Measurements from ENCODE around the gene HDAC4. TPM values are rescaled to one million over a fixed set of nuclear protein-coding genes. Genes with fewer than 3 reads are reported as not detected.

The HDAC4 gene
- total and polyA plus RNA-seq, 2 donors (not counting 1 experiment from before 2014, with no cell fraction given): 13.5 to 46.0 TPM

DNA sequence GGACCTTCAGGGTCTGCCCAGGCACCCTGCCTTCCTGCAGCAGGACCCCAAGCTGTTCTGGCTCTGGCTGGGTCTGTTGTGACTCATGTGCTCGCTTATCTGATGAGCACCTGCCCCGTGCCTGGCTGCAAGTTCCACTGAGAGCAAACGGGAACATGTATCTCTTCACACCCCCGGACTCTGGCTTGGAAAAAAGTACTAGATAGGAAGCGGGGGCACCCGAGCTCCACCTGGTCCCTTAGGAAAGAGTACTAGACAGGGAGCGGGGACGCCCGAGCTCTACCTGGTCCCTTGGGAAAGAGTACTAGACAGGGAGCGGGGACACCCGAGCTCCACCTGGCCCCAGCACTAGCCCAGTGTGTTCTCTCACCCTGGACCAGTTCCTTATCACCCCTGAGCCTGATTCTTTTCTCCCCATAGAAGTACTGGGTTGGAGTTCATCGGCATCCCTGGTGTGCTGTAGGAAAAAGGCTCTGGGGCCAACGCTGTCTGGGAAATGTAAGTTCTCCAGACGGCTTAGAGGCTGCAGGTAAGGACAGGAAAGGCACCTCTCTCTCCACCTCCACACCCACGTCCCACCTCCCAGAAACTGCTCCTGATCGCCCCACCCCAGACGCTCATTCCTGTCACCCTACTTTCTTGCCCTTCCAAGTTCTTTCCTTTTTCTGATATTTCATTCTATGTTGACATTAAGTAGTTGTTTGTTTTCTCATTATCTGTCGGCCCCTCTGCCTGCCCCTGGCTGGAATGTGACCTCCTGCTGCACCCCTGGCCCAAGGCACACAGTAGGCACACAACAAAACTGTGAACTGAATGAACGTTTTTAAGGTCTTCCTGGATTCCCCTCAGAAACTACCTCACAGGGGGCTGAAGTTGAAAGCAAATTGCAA is 40.2 kb downstream of the HDAC4 start:
- ChIA-PET CTCF (no interaction called here), POLR2A (no interaction called here)
- Histone ChIP-seq H4K20me1 (ENCODE audit: control insufficient read depth, insufficient read depth, low read length, poor library complexity, severe bottlenecking) (peaks cover 5% of the 10 kb centered on the region), H3K79me2 (ENCODE audit: control insufficient read depth, insufficient read depth, low read length) (peaks cover 64% of the 10 kb centered on the region), H3K9me3 (ENCODE audit: control extremely low read depth in 1 of 3, control insufficient read depth in 2 of 3, insufficient read depth in 1 of 3, low read length in 2 of 3) (no peaks in the 10 kb centered on the region), H3K27ac (ENCODE audit: low read length in 2 of 2) (no peak overlapping the region), H3K27me3 (replicated peaks in 1 of 4; ENCODE audit: control extremely low read depth in 1 of 4, control insufficient read depth in 3 of 4, insufficient read depth in 4 of 4, low read length in 3 of 4) (no peaks in the 10 kb centered on the region), H3K4me1 (ENCODE audit: control insufficient read depth in 2 of 2, insufficient read depth in 2 of 2, low read length in 2 of 2) (no peaks in the 10 kb centered on the region), H2AFZ (ENCODE audit: insufficient read depth, low read depth, low read length, poor library complexity, severe bottlenecking) (no peak overlapping the region), H3K9ac (ENCODE audit: low read length) (no peak overlapping the region), H3K4me2 (replicated peaks; ENCODE audit: low read depth, low read length, poor library complexity, severe bottlenecking) (no peak overlapping the region), H3K36me3 (replicated peaks in 1 of 2; ENCODE audit: control extremely low read depth in 1 of 2, control insufficient read depth in 1 of 2, extremely low read depth in 1 of 2, insufficient read depth in 2 of 2, low read length in 1 of 2) (no peaks in the 10 kb centered on the region), H3K4me3 (ENCODE audit: control extremely low read depth in 1 of 5, extremely low read depth in 1 of 5, insufficient read depth in 1 of 5, low read depth in 2 of 5, low read length in 4 of 5) (no peak overlapping the region)
- H3K27me3 Mint-ChIP-seq: no peaks in the 10 kb centered on the region
- intact Hi-C loops (cut with micrococcal nuclease): no loop called here
- H3K4me3 Mint-ChIP-seq: no peak overlapping the region
- H3K9me3 Mint-ChIP-seq (ENCODE audit: insufficient read depth): no peaks in the 10 kb centered on the region
- no peak overlapping the region for H3K27ac Mint-ChIP-seq
- 89% methylated on average over 11 of the region's 19 CpGs for WGBS (ENCODE audit: insufficient coverage)
- H3K4me1 Mint-ChIP-seq: no peaks in the 10 kb centered on the region
- no peak for ATAC-seq (ENCODE audit: low read depth)
- no peak for TF ChIP-seq EZH2 (IDR thresholded peaks at IDR 0.05; ENCODE audit: borderline replicate concordance, insufficient read depth, low read depth, low read length, poor library complexity, severe bottlenecking)
- TF ChIP-seq, protein P1, sequence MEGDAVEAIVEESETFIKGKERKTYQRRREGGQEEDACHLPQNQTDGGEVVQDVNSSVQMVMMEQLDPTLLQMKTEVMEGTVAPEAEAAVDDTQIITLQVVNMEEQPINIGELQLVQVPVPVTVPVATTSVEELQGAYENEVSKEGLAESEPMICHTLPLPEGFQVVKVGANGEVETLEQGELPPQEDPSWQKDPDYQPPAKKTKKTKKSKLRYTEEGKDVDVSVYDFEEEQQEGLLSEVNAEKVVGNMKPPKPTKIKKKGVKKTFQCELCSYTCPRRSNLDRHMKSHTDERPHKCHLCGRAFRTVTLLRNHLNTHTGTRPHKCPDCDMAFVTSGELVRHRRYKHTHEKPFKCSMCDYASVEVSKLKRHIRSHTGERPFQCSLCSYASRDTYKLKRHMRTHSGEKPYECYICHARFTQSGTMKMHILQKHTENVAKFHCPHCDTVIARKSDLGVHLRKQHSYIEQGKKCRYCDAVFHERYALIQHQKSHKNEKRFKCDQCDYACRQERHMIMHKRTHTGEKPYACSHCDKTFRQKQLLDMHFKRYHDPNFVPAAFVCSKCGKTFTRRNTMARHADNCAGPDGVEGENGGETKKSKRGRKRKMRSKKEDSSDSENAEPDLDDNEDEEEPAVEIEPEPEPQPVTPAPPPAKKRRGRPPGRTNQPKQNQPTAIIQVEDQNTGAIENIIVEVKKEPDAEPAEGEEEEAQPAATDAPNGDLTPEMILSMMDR (IDR thresholded peaks at IDR 0.05): no peak
- no peak for DNase-seq

GRCh38 chr2:239360008-239360407 is 40.8 kb downstream of the HDAC4 start:
- no peak overlapping the region for H2AFZ ChIP-seq (ENCODE audit: insufficient read depth, low read depth, low read length, poor library complexity, severe bottlenecking)
- intact Hi-C loops (cut with micrococcal nuclease): no loop called here
- H3K4me3 Mint-ChIP-seq: no peak overlapping the region
- peaks cover 3% of the 10 kb centered on the region for H3K9me3 Mint-ChIP-seq (ENCODE audit: insufficient read depth)
- no peaks in the 10 kb centered on the region for H3K4me1 ChIP-seq (ENCODE audit: control insufficient read depth in 2 of 2, insufficient read depth in 2 of 2, low read length in 2 of 2)
- no peak for DNase-seq
- no peaks in the 10 kb centered on the region for H3K36me3 ChIP-seq (replicated peaks in 1 of 2; ENCODE audit: control extremely low read depth in 1 of 2, control insufficient read depth in 1 of 2, extremely low read depth in 1 of 2, insufficient read depth in 2 of 2, low read length in 1 of 2)
- peaks cover 0 to 3% (median 0%) of the 10 kb centered on the region in 3 donors for H3K9me3 ChIP-seq (ENCODE audit: control extremely low read depth in 1 of 3, control insufficient read depth in 2 of 3, insufficient read depth in 1 of 3, low read length in 2 of 3)
- H3K9ac ChIP-seq (ENCODE audit: low read length): no peak overlapping the region
- no peak overlapping the region for H3K27ac Mint-ChIP-seq
- H4K20me1 ChIP-seq (ENCODE audit: control insufficient read depth, insufficient read depth, low read length, poor library complexity, severe bottlenecking): peaks cover 5% of the 10 kb centered on the region
- no peaks in the 10 kb centered on the region for H3K27me3 Mint-ChIP-seq
- CTCF ChIA-PET: no interaction called here
- 93% methylated on average over 10 of the region's 11 CpGs for whole genome bisulfite sequencing (ENCODE audit: insufficient coverage)
- no peak overlapping the region for H3K27ac ChIP-seq (ENCODE audit: low read length in 2 of 2)
- H3K27me3 ChIP-seq (replicated peaks in 1 of 4; ENCODE audit: control extremely low read depth in 1 of 4, control insufficient read depth in 3 of 4, insufficient read depth in 4 of 4, low read length in 3 of 4): no peaks in the 10 kb centered on the region
- POLR2A ChIA-PET: no interaction called here
- no peak for ATAC-seq (ENCODE audit: low read depth)
- TF ChIP-seq EZH2 (IDR thresholded peaks at IDR 0.05; ENCODE audit: borderline replicate concordance, insufficient read depth, low read depth, low read length, poor library complexity, severe bottlenecking): no peak
- TF ChIP-seq, protein P1 (IDR thresholded peaks at IDR 0.05): no peak
- H3K79me2 ChIP-seq (ENCODE audit: control insufficient read depth, insufficient read depth, low read length): peaks cover 62% of the 10 kb centered on the region
- H3K4me3 ChIP-seq (ENCODE audit: control extremely low read depth in 1 of 5, extremely low read depth in 1 of 5, insufficient read depth in 1 of 5, low read depth in 2 of 5, low read length in 4 of 5): no peak overlapping the region
- H3K4me1 Mint-ChIP-seq: no peaks in the 10 kb centered on the region
- no peak overlapping the region for H3K4me2 ChIP-seq (replicated peaks; ENCODE audit: low read depth, low read length, poor library complexity, severe bottlenecking)
